Measurements from ENCODE around the gene TMEM141.
"Not testable (repeated sequence)": the region's sequence is repeated elsewhere in the genome, so short reads cannot be mapped to it uniquely, and the experiment has no call there.

The TMEM141 gene

GRCh38 chr9:136835932-136836904 is 45.1 kb downstream of the TMEM141 start:
- DNase-seq: no peak

- no peak for DNase-seq
These were observed 46.2 kb downstream of the TMEM141 start for GRCh38 chr9:136837146-136837855.

- not testable (repeated sequence) for DNase-seq
These were observed 46.7 kb downstream of the TMEM141 start for GRCh38 chr9:136837856-136838277.

- DNase-seq: no peak
These were observed 47.4 kb downstream of the TMEM141 start for GRCh38 chr9:136838314-136839228.

- DNase-seq: no peak
These were observed 48.3 kb downstream of the TMEM141 start for GRCh38 chr9:136839229-136840139.

GRCh38 chr9:136840140-136840876 is 49.2 kb downstream of the TMEM141 start:
- DNase-seq: no peak

GRCh38 chr9:136840877-136841645 is 49.9 kb downstream of the TMEM141 start:
- no peak for DNase-seq

GRCh38 chr9:136841646-136842379 is 50.7 kb downstream of the TMEM141 start:
- DNase-seq: not testable (repeated sequence)

- DNase-seq: peak; percentile 71 to 75
These were observed 51.3 kb downstream of the TMEM141 start, which contains the start of gene AJM1 for GRCh38 chr9:136842380-136842948. AJM1 (plus strand) TSS chr9:136842478; CDS start chr9:136844415, 1,937 bp downstream.
